ENCODE results near the gene RHBDL3. TPM values are rescaled to one million over a fixed set of nuclear protein-coding genes. Genes with fewer than 3 reads are reported as not detected.

The RHBDL3 gene
- total RNA-seq, 1 experiment from 2014 or later = not detected

- no peaks in the 10 kb centered on the region for H3F3A ChIP-seq (ENCODE audit: insufficient read depth, low read depth)
- no peaks in the 10 kb centered on the region for H3K9me3 ChIP-seq (ENCODE audit: insufficient read depth, low read depth)
- no peak overlapping the region for H3K27ac ChIP-seq
- ChIA-PET CTCF (interaction anchor here (0.6 kb wide), 1 partner anchor 122 kb away, joined by 3 read pairs; no protein-coding TSS in a partner anchor), POLR2A (ENCODE audit: unreplicated experiment) (interaction anchor here (0.6 kb wide), 1 partner anchor 495 kb away, joined by 3 read pairs; no protein-coding TSS in a partner anchor)
- H3K27me3 ChIP-seq (ENCODE audit: insufficient read depth, low read depth) = no peaks in the 10 kb centered on the region
- TF ChIP-seq CTCF (conservative IDR thresholded peaks at IDR 0.05) (no peak), EZH2 (IDR thresholded peaks at IDR 0.05; ENCODE audit: low read depth) (no peak)
- no peaks in the 10 kb centered on the region for H3K9me2 ChIP-seq (ENCODE audit: insufficient read depth)
- no peaks in the 10 kb centered on the region for H4K20me1 ChIP-seq (ENCODE audit: insufficient read depth)
- no TSS peak for BruUV-seq (replicated peaks)
- intact Hi-C loops (cut with micrococcal nuclease; ENCODE audit: unreplicated experiment) = no loop called here
- no peaks in the 10 kb centered on the region for H3K4me1 ChIP-seq (replicated peaks; ENCODE audit: insufficient read depth)
- no peak overlapping the region for H3K4me2 ChIP-seq
- no peaks in the 10 kb centered on the region for H3K79me2 ChIP-seq (ENCODE audit: low read depth)
- no peak overlapping the region for H2AFZ ChIP-seq
- H3K36me3 ChIP-seq (ENCODE audit: low read depth) = no peaks in the 10 kb centered on the region
- H3K4me3 ChIP-seq = no peak overlapping the region
- no peak for DNase-seq
Measured at GRCh38 chr17:32249475-32249874, 16.2 kb upstream of the RHBDL3 start.

GRCh38 chr17:32253117-32253611 lies 12.5 kb upstream of the RHBDL3 start:
- H4K20me1 ChIP-seq (ENCODE audit: insufficient read depth) = no peaks in the 10 kb centered on the region
- ChIA-PET CTCF (interaction anchor here (0.5 to 0.7 kb wide), 4 partner anchors 15 to 530 kb away, joined by 3 to 5 read pairs (median 4); no protein-coding TSS in a partner anchor), POLR2A (ENCODE audit: unreplicated experiment) (no interaction called here)
- no peak overlapping the region for H3K4me3 ChIP-seq
- no peak overlapping the region for H3K27ac ChIP-seq
- DNase-seq = peak; percentile 50 to 77
- H3K36me3 ChIP-seq (ENCODE audit: low read depth) = no peaks in the 10 kb centered on the region
- no peak overlapping the region for H2AFZ ChIP-seq
- BruUV-seq (replicated peaks) = no TSS peak
- no peaks in the 10 kb centered on the region for H3F3A ChIP-seq (ENCODE audit: insufficient read depth, low read depth)
- H3K79me2 ChIP-seq (ENCODE audit: low read depth) = no peaks in the 10 kb centered on the region
- no peaks in the 10 kb centered on the region for H3K27me3 ChIP-seq (ENCODE audit: insufficient read depth, low read depth)
- H3K9me3 ChIP-seq (ENCODE audit: insufficient read depth, low read depth) = no peaks in the 10 kb centered on the region
- H3K4me1 ChIP-seq (replicated peaks; ENCODE audit: insufficient read depth) = no peaks in the 10 kb centered on the region
- no peak overlapping the region for H3K4me2 ChIP-seq
- intact Hi-C loops (cut with micrococcal nuclease; ENCODE audit: unreplicated experiment) = loop anchor here (1.0 to 10.0 kb wide), 3 partner anchors 66 to 502 kb away; partner anchors contain the start of gene PSMD11
- no peaks in the 10 kb centered on the region for H3K9me2 ChIP-seq (ENCODE audit: insufficient read depth)
- TF ChIP-seq EZH2 (IDR thresholded peaks at IDR 0.05; ENCODE audit: low read depth) (no peak), CTCF (conservative IDR thresholded peaks at IDR 0.05) (peak; percentile 95)

- Histone ChIP-seq H3K27me3 (ENCODE audit: insufficient read depth, low read depth) (peaks cover 6% of the 10 kb centered on the region; the same call in 1 of the 2 replicates), H3K27ac (no peak overlapping the region), H3K79me2 (ENCODE audit: low read depth) (no peaks in the 10 kb centered on the region), H3F3A (ENCODE audit: insufficient read depth, low read depth) (no peaks in the 10 kb centered on the region), H3K4me2 (no peak overlapping the region), H3K9me2 (ENCODE audit: insufficient read depth) (no peaks in the 10 kb centered on the region), H3K4me3 (no peak overlapping the region), H4K20me1 (ENCODE audit: insufficient read depth) (no peaks in the 10 kb centered on the region), H2AFZ (no peak overlapping the region), H3K4me1 (replicated peaks; ENCODE audit: insufficient read depth) (no peaks in the 10 kb centered on the region), H3K36me3 (ENCODE audit: low read depth) (no peaks in the 10 kb centered on the region), H3K9me3 (ENCODE audit: insufficient read depth, low read depth) (no peaks in the 10 kb centered on the region)
- no peak for TF ChIP-seq CTCF (conservative IDR thresholded peaks at IDR 0.05)
- TF ChIP-seq EZH2 (IDR thresholded peaks at IDR 0.05; ENCODE audit: low read depth) = no peak
- no TSS peak for BruUV-seq (replicated peaks)
- CTCF ChIA-PET = no interaction called here
- intact Hi-C loops (cut with micrococcal nuclease; ENCODE audit: unreplicated experiment) = loop anchor here (10.0 kb wide), 1 partner anchor 499 kb away; no protein-coding TSS in a partner anchor
- POLR2A ChIA-PET (ENCODE audit: unreplicated experiment) = no interaction called here
- DNase-seq = no peak
Measured at GRCh38 chr17:32256012-32256700, 9.5 kb upstream of the RHBDL3 start.

Measured in PC-9 (cell line).